Upper lobe of right lung (tissue), 1 donor: Measurements from ENCODE around the gene GFRA1. TPM values are rescaled to one million over a fixed set of nuclear protein-coding genes. Genes with fewer than 3 reads are reported as not detected.

ENCODE experiments used
- ATAC-seq: fragments of 200-7000 bp; cut with Tn5 transposase; one replicate; pipeline ENCODE4 v1.9.1; 2020; ENCODE audit warnings: mild to moderate bottlenecking, moderate library complexity
- DNase-seq: peaks from one replicate; pipeline ENCODE4 v3.0.0-alpha.2; 2020
- H3K27ac ChIP-seq: fragments of 200-600 bp; one replicate; pipeline ENCODE4 v1.8.0; 2022
- H3K27me3 ChIP-seq: fragments of 200-600 bp; one replicate; pipeline ENCODE4 v1.8.0; 2022; ENCODE audit warnings: mild to moderate bottlenecking
- H3K36me3 ChIP-seq: fragments of 200-600 bp; one replicate; pipeline ENCODE4 v1.8.0; 2022
- H3K4me1 ChIP-seq: fragments of 200-600 bp; one replicate; pipeline ENCODE4 v1.8.0; 2022
- H3K4me3 ChIP-seq: fragments of 200-600 bp; one replicate; pipeline ENCODE4 v1.8.0; 2022; ENCODE audit warnings: mild to moderate bottlenecking
- H3K9me3 ChIP-seq: fragments of 200-600 bp; one replicate; pipeline ENCODE4 v1.8.0; 2022
- intact Hi-C: fragments of 100-400 bp; cut with DNase I; formaldehyde crosslinking; loops from one replicate; pipeline ENCODE4 v1.11.0; 2022
- total RNA-seq: library from RNA; stranded (reverse); fragmentation: NEBNext Ultra II Directional; extraction: Animal tissue kit (Norgen Biotek cat#: 25700); gene quantifications from one replicate; pipeline ENCODE4 v1.2.1, GENCODE V29; 2021
- TF ChIP-seq, protein P1 (sequence below): fragments of 200-600 bp; IDR thresholded peaks from one replicate; pipeline ENCODE4 v1.8.0; 2022; ENCODE audit warnings: antibody characterized with exemption
- donor health status: DM: no; HTN: yes; CAD: no; lungs with severe emphysema.

Gene GFRA1
- total RNA-seq, 1 donor from 2014 or later: 3.4 TPM

DNA sequence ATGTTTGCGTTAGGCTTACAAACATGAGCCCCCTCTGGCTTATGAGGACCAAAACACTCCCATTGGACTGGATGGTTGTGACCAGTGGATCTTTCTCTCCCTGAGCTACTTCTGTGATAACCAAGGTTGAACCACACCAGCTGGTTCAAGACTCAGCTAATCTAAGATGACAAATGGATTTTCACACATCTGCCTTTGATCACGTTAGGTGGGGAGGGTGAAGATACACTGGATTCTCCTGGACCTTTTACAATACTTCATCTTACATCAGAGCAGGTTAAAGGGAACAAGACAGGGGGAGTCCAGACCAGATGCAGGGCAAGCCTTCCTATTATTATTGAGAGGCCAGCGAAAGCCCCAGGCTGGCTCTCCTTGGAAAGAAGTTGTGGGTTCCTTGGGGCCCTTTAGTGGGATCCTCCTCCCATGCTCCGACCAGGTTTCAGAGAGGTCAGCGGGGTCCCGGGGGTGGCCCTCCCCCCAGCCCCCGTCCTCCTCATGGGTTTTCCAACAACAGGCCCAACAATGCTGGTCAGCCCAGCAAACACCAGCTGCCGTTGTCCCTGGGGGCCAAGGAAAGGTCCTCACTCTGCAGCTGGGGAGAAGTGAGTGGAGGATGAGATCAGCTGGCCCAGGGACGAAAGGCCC lies 2.8 kb downstream of the GFRA1 start:
- no peak overlapping the region for H3K4me3 ChIP-seq
- DNase-seq (no peak), ATAC-seq (no peak)
- H3K9me3 ChIP-seq: no peaks in the 10 kb centered on the region
- no peak overlapping the region for H3K27ac ChIP-seq
- TF ChIP-seq, protein P1, sequence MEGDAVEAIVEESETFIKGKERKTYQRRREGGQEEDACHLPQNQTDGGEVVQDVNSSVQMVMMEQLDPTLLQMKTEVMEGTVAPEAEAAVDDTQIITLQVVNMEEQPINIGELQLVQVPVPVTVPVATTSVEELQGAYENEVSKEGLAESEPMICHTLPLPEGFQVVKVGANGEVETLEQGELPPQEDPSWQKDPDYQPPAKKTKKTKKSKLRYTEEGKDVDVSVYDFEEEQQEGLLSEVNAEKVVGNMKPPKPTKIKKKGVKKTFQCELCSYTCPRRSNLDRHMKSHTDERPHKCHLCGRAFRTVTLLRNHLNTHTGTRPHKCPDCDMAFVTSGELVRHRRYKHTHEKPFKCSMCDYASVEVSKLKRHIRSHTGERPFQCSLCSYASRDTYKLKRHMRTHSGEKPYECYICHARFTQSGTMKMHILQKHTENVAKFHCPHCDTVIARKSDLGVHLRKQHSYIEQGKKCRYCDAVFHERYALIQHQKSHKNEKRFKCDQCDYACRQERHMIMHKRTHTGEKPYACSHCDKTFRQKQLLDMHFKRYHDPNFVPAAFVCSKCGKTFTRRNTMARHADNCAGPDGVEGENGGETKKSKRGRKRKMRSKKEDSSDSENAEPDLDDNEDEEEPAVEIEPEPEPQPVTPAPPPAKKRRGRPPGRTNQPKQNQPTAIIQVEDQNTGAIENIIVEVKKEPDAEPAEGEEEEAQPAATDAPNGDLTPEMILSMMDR: no peak
- intact Hi-C loops: no loop called here
- no peaks in the 10 kb centered on the region for H3K36me3 ChIP-seq
- peaks cover 62% of the 10 kb centered on the region for H3K27me3 ChIP-seq
- H3K4me1 ChIP-seq: peaks cover 9% of the 10 kb centered on the region

DNA sequence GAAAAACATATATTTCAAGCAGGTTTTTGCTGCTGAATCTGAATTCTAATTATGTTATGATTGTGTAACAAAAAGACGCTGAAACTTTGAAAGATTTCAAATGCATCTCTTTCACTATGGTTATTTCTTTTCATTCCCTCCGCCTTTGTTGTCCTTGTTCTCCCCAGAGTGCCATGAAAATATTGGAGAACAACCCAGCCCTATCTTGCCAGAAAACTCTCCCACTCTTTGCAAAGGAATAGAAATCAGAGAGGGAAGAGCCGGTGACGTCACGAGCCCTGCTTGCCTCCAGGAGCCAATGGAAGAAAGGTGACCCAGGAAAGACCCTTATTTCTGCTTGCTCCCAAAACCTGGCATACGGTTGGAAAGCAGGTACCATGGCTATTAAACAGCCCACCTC lies 3.4 kb downstream of the GFRA1 start:
- DNase-seq (no peak), ATAC-seq (no peak)

DNA sequence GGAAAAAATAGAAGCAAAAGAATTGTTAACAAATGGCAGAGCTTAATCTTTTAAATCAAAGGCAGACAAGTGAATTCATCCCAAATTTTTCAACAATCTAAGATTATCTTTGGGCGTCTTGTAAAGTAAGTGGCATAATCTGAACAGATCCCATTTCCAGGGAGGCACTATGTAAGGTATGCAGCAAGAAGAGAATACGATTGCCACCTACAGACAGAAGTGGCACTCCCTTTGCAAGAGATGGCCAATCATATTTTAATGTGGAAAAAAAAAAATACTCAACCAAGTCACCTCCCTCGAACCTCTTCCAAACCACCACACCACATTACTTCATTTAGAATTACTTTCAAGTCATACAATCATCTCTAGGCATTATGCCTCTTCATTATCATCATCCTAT lies 4.0 kb downstream of the GFRA1 start:
- TF ChIP-seq, protein P1: no peak
- Histone ChIP-seq H3K27me3 (peaks cover 50% of the 10 kb centered on the region), H3K27ac (no peak overlapping the region), H3K4me1 (peaks cover 9% of the 10 kb centered on the region), H3K9me3 (no peaks in the 10 kb centered on the region), H3K4me3 (no peak overlapping the region), H3K36me3 (no peaks in the 10 kb centered on the region)
- intact Hi-C loops: no loop called here
- no peak for ATAC-seq
- DNase-seq: no peak

More for the DNA sequence above, 3.4 kb downstream of the GFRA1 start:
- peaks cover 9% of the 10 kb centered on the region for H3K4me1 ChIP-seq
- H3K9me3 ChIP-seq: no peaks in the 10 kb centered on the region
- H3K27me3 ChIP-seq: peaks cover 56% of the 10 kb centered on the region
- H3K36me3 ChIP-seq: no peaks in the 10 kb centered on the region
- intact Hi-C loops: no loop called here
- H3K27ac ChIP-seq: no peak overlapping the region
- TF ChIP-seq, protein P1: no peak
- H3K4me3 ChIP-seq: no peak overlapping the region

DNA sequence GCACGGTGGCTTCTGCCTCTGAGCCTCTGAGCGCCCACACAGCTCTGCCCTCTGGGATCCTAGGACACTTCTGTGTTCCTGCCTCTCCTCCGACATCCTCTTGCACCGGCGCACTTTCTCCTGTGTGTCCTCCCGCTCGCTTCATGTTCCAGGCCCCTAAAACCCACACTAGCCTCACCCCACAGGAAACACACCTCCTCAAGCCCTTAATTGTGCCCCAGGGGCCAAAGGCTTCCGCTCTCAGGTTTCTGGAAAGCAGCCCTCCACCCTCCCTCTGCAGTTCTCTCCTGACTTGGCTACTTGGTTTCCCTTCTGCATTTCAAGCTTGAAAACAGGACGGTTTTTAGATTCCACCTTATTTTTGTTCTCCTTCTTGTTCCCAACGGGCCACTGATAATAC lies 7.3 kb downstream of the GFRA1 start:
- DNase-seq: no peak
- peaks cover 18% of the 10 kb centered on the region for H3K27me3 ChIP-seq
- no peak for ATAC-seq
- intact Hi-C loops: no loop called here
- no peaks in the 10 kb centered on the region for H3K36me3 ChIP-seq
- TF ChIP-seq, protein P1: no peak
- H3K4me1 ChIP-seq: no peaks in the 10 kb centered on the region
- no peak overlapping the region for H3K27ac ChIP-seq
- no peaks in the 10 kb centered on the region for H3K9me3 ChIP-seq
- no peak overlapping the region for H3K4me3 ChIP-seq

DNA sequence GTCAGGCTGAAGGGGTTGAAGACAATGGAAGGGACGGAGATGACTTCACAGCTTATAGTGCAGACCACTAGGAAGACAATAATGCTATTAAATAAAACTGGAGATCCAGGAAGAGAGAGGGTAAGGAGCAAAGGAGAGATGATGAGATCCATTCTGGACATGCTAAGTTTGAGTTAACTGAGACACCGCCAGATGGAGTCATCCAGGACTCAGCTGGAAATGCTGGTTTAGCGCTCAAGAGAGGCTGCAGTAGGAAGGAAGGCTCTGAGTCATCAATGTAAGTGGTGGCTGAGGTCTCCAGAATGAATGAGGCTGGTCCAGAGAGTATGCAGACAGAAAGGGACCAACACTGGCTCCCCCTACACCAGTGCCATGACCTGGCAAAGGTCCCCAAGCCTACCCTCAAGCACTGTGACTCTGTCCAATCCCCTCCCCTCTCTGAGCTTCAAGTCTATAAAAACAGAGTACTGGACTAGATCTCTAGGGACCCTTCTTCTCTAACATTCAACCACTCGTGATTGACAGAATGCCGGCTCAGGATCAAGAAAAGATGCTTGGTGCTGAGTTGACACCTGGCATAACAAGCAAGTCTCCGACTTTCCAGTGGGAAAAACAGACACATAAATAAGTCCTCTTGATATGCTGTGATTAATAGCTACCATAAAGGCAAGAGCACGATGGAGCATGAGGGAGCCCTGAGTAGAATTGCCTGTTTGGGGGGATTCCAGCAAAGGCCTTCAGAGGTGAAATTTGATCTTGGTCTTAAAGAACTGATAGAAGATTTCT lies 8.9 kb downstream of the GFRA1 start:
- H3K9me3 ChIP-seq: no peaks in the 10 kb centered on the region
- TF ChIP-seq, protein P1: no peak
- H3K4me1 ChIP-seq: no peaks in the 10 kb centered on the region
- DNase-seq (no peak), ATAC-seq (no peak)
- intact Hi-C loops: no loop called here
- peaks cover 4% of the 10 kb centered on the region for H3K27me3 ChIP-seq
- H3K27ac ChIP-seq: no peak overlapping the region
- H3K36me3 ChIP-seq: no peaks in the 10 kb centered on the region
- H3K4me3 ChIP-seq: no peak overlapping the region
